Measurements from ENCODE around the gene VKORC1L1. TPM values are rescaled to one million over a fixed set of nuclear protein-coding genes. Genes with fewer than 3 reads are reported as not detected.
"Not testable (repeated sequence)": the region's sequence is repeated elsewhere in the genome, so short reads cannot be mapped to it uniquely, and the experiment has no call there.

VKORC1L1 gene
- total RNA-seq, 1 experiment from 2014 or later, result 31.7 TPM

DNA sequence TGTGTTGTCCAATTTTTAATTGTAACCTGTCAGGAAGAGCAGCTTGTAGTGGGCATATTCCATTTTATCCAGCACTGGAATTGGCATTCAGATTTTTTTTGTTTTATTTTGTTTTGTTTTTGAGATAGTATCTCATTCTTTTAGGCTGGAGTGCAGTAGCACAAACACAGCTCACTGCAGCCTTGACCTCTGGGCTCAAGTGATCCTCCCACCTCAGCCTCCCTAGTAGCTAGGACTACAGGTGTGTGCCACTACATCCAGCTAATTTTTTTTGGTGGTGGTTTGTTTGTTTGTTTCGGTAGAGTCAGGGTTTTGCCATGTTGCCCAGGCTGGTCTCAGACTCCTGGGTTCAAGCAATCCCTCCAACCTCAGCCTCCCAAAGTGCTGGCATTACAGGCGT, 64.4 kb downstream of the VKORC1L1 start:
- H3K9me3 ChIP-seq (ENCODE audit: insufficient read depth, low read depth), result no peaks in the 10 kb centered on the region
- H3K4me1 ChIP-seq (replicated peaks; ENCODE audit: insufficient read depth), result no peaks in the 10 kb centered on the region
- H3K79me2 ChIP-seq (ENCODE audit: low read depth), result peaks cover 19% of the 10 kb centered on the region
- ChIA-PET CTCF (no interaction called here), POLR2A (ENCODE audit: unreplicated experiment) (no interaction called here)
- H3K27ac ChIP-seq, result no peak overlapping the region
- TF ChIP-seq EZH2 (IDR thresholded peaks at IDR 0.05; ENCODE audit: low read depth), result no peak
- TF ChIP-seq, protein P1, sequence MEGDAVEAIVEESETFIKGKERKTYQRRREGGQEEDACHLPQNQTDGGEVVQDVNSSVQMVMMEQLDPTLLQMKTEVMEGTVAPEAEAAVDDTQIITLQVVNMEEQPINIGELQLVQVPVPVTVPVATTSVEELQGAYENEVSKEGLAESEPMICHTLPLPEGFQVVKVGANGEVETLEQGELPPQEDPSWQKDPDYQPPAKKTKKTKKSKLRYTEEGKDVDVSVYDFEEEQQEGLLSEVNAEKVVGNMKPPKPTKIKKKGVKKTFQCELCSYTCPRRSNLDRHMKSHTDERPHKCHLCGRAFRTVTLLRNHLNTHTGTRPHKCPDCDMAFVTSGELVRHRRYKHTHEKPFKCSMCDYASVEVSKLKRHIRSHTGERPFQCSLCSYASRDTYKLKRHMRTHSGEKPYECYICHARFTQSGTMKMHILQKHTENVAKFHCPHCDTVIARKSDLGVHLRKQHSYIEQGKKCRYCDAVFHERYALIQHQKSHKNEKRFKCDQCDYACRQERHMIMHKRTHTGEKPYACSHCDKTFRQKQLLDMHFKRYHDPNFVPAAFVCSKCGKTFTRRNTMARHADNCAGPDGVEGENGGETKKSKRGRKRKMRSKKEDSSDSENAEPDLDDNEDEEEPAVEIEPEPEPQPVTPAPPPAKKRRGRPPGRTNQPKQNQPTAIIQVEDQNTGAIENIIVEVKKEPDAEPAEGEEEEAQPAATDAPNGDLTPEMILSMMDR (conservative IDR thresholded peaks at IDR 0.05), result no peak
- H3K4me3 ChIP-seq, result no peak overlapping the region
- H3K9me2 ChIP-seq (ENCODE audit: insufficient read depth), result no peaks in the 10 kb centered on the region
- no peaks in the 10 kb centered on the region for H4K20me1 ChIP-seq (ENCODE audit: insufficient read depth)
- no TSS peak for BruUV-seq (replicated peaks)
- peaks cover 5% of the 10 kb centered on the region; the same call in 1 of the 2 replicates for H3F3A ChIP-seq (ENCODE audit: insufficient read depth, low read depth)
- H3K36me3 ChIP-seq (ENCODE audit: low read depth), result no peaks in the 10 kb centered on the region; the same call in 1 of the 2 replicates
- intact Hi-C loops (cut with micrococcal nuclease; ENCODE audit: unreplicated experiment), result no loop called here
- H3K4me2 ChIP-seq, result no peak overlapping the region
- no peaks in the 10 kb centered on the region for H3K27me3 ChIP-seq (ENCODE audit: insufficient read depth, low read depth)
- no peak overlapping the region for H2AFZ ChIP-seq
- DNase-seq, result no peak

DNA sequence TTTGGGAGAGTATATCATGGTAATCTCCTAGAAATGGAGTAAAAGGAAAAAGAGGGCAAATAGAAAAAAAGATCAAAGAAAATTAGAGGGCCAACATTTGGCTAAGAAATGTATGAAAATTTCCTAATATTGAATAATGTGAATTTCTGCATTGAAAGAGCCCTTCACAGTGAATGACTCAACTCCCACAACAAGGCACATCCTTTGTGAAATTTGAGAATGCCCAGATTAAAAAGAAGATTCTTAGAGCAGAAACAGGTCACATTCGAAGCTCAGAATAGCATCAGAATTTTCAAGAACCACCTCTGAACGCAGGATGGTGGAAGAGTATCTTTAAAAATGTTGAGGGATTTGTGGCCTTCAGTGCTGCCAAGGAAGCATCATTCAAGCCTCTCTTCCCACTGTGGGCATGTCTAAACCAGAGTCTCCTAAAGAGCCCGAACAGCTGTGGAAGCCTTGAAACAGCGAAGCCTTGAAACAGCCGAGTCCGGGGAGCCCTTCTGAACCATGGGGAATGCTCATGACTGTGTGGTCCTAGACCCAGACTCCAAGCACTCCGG, 65.5 kb downstream of the VKORC1L1 start:
- no TSS peak for BruUV-seq (replicated peaks)
- no peak for DNase-seq
- POLR2A ChIA-PET (ENCODE audit: unreplicated experiment), result no interaction called here

DNA sequence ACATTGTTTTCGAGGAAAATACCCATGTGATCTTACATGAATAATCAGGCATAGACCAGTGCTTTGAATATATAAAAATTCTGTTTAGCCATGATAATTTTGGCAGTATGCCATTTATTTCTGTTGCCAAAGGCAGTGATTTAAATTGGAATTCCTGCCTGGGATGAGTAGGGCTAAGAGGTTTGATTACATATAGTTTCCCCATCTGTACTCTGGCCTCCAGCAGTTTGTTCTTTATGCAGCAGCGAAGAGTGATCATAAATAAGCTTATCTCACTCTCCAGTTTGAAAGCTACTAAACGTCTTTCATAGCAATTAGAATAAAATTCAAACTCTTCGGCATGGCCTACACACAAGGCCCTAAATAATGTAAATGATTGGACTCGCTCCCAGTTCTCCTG, 72.9 kb downstream of the VKORC1L1 start:
- POLR2A ChIA-PET (ENCODE audit: unreplicated experiment); DNase-seq; H3K79me2 ChIP-seq (ENCODE audit: low read depth); H3K27ac ChIP-seq; BruUV-seq (replicated peaks); H3K4me3 ChIP-seq; H3K9me2 ChIP-seq (ENCODE audit: insufficient read depth); CTCF ChIA-PET; H3K36me3 ChIP-seq (ENCODE audit: low read depth); H4K20me1 ChIP-seq (ENCODE audit: insufficient read depth); H3K4me2 ChIP-seq; H3K27me3 ChIP-seq (ENCODE audit: insufficient read depth, low read depth); H3K9me3 ChIP-seq (ENCODE audit: insufficient read depth, low read depth); H2AFZ ChIP-seq; intact Hi-C loops (cut with micrococcal nuclease; ENCODE audit: unreplicated experiment); H3K4me1 ChIP-seq (replicated peaks; ENCODE audit: insufficient read depth): not testable (repeated sequence)
- peaks cover 14% of the 10 kb centered on the region; the same call in 1 of the 2 replicates for H3F3A ChIP-seq (ENCODE audit: insufficient read depth, low read depth)

More for the DNA sequence above, 65.5 kb downstream of the VKORC1L1 start:
- no peak overlapping the region for H2AFZ ChIP-seq
- TF ChIP-seq, protein P1 (conservative IDR thresholded peaks at IDR 0.05), result no peak
- TF ChIP-seq EZH2 (IDR thresholded peaks at IDR 0.05; ENCODE audit: low read depth), result no peak
- no peaks in the 10 kb centered on the region; the same call in 1 of the 2 replicates for H3K36me3 ChIP-seq (ENCODE audit: low read depth)
- H3K9me2 ChIP-seq (ENCODE audit: insufficient read depth), result no peaks in the 10 kb centered on the region
- H3K4me2 ChIP-seq, result no peak overlapping the region
- no peaks in the 10 kb centered on the region for H3K27me3 ChIP-seq (ENCODE audit: insufficient read depth, low read depth)
- no peaks in the 10 kb centered on the region for H3K9me3 ChIP-seq (ENCODE audit: insufficient read depth, low read depth)
- intact Hi-C loops (cut with micrococcal nuclease; ENCODE audit: unreplicated experiment), result no loop called here
- H4K20me1 ChIP-seq (ENCODE audit: insufficient read depth), result no peaks in the 10 kb centered on the region
- no peak overlapping the region for H3K27ac ChIP-seq
- H3K4me1 ChIP-seq (replicated peaks; ENCODE audit: insufficient read depth), result no peaks in the 10 kb centered on the region
- H3F3A ChIP-seq (ENCODE audit: insufficient read depth, low read depth), result peaks cover 5% of the 10 kb centered on the region; the same call in 1 of the 2 replicates
- no peak overlapping the region for H3K4me3 ChIP-seq
- peaks cover 14% of the 10 kb centered on the region for H3K79me2 ChIP-seq (ENCODE audit: low read depth)
- CTCF ChIA-PET, result no interaction called here

DNA sequence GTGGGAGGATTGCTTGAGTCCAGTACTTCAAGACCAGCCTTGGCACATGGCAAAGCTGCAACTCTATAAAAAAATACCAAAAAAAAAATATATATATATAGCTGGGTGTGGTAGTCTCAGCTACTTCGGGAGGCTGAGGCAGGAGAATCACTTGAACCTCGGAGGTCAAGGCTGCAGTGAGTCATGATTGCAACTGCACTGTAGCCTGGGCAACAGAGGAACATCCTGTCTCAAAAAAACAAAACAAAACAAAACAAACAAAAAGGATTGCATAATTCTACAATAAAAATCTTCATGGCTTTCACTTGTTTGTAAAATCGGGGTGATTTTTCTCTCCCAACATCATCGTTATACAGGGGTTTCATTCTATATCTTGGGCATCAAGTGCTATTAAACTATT, 74.0 kb downstream of the VKORC1L1 start:
- POLR2A ChIA-PET (ENCODE audit: unreplicated experiment), result no interaction called here
- H3K27me3 ChIP-seq (ENCODE audit: insufficient read depth, low read depth), result no peaks in the 10 kb centered on the region
- H3K4me3 ChIP-seq, result no peak overlapping the region

More for the DNA sequence above, 74.0 kb downstream of the VKORC1L1 start:
- TF ChIP-seq EZH2 (IDR thresholded peaks at IDR 0.05; ENCODE audit: low read depth), result no peak
- TF ChIP-seq, protein P1 (conservative IDR thresholded peaks at IDR 0.05), result no peak
- H3K9me2 ChIP-seq (ENCODE audit: insufficient read depth), result no peaks in the 10 kb centered on the region
- peak; percentile 14 to 72 for DNase-seq
- intact Hi-C loops (cut with micrococcal nuclease; ENCODE audit: unreplicated experiment), result no loop called here
- no TSS peak for BruUV-seq (replicated peaks)
- no peaks in the 10 kb centered on the region for H4K20me1 ChIP-seq (ENCODE audit: insufficient read depth)
- no peak overlapping the region; the same call in 1 of the 2 replicates for H3K27ac ChIP-seq
- peak overlapping the region; percentile 27; the same call in 1 of the 2 replicates for H3K4me2 ChIP-seq
- no peak overlapping the region for H2AFZ ChIP-seq
- H3F3A ChIP-seq (ENCODE audit: insufficient read depth, low read depth), result peaks cover 16% of the 10 kb centered on the region
- CTCF ChIA-PET, result no interaction called here
- peaks cover 13% of the 10 kb centered on the region; the same call in 1 of the 2 replicates for H3K4me1 ChIP-seq (replicated peaks; ENCODE audit: insufficient read depth)
- no peaks in the 10 kb centered on the region for H3K36me3 ChIP-seq (ENCODE audit: low read depth)
- H3K9me3 ChIP-seq (ENCODE audit: insufficient read depth, low read depth), result no peaks in the 10 kb centered on the region
- no peaks in the 10 kb centered on the region for H3K79me2 ChIP-seq (ENCODE audit: low read depth)
